Panc1 (cell line): ENCODE data around the gene CMTM6. TPM values are rescaled to one million over a fixed set of nuclear protein-coding genes. Genes with fewer than 3 reads are reported as not detected.

Experiments
- ATAC-seq: fragments of 200-7000 bp; cut with Tn5 transposase; 2 replicates; pipeline ENCODE4 v1.9.1; 2020; ENCODE audit warnings: mild to moderate bottlenecking, moderate library complexity
- BruUV-seq: library from RNA; stranded (reverse); fragments of 400-500 nt; replicated peaks from 2 replicates; lab custom pipeline; 2021; lab: Mats Ljungman, UMichigan
- CTCF ChIA-PET: fragments of 300-600 bp; sonication (Branson Sonifier 250); formaldehyde crosslinking; loops from one replicate; lab custom pipeline; 2022; ENCODE audit warnings: antibody characterized with exemption; lab: Charles Lee
- POLR2A ChIA-PET: fragments of 300-600 bp; sonication (Branson Sonifier 250); formaldehyde crosslinking; loops from one replicate; lab custom pipeline; 2022; ENCODE audit warnings: antibody characterized with exemption; lab: Charles Lee
- DNase-seq: peaks from one replicate; pipeline ENCODE4 v3.0.0-alpha.2; 2010; ENCODE audit warnings: low read depth, low spot score
- H3K27ac ChIP-seq: 2 replicates; pipeline ENCODE4 v1.5.1; 2011; ENCODE audit warnings: mild to moderate bottlenecking, low read length, inconsistent platforms
- H3K27me3 ChIP-seq: fragments of 200-500 bp; sonication (Bioruptor generic); 2 replicates; pipeline ENCODE4 v1.6.0; 2014; ENCODE audit warnings: low read length, inconsistent platforms; ENCODE audit not compliant: control insufficient read depth, insufficient read depth
- H3K36me3 ChIP-seq: fragments of 200-500 bp; sonication (Bioruptor generic); 2 replicates; pipeline ENCODE4 v1.5.1; 2014; ENCODE audit warnings: inconsistent platforms, mild to moderate bottlenecking, low read length, moderate library complexity; ENCODE audit not compliant: control insufficient read depth, insufficient read depth
- H3K4me1 ChIP-seq: 2 replicates; pipeline ENCODE4 v1.5.1; 2011; ENCODE audit warnings: inconsistent platforms, mild to moderate bottlenecking, low read length, moderate library complexity; ENCODE audit not compliant: control insufficient read depth, insufficient read depth
- H3K4me3 ChIP-seq, 2 experiments: 2 replicates each; pipeline ENCODE4 v1.5.1; 2011 to 2012; ENCODE audit warnings: low read depth in 2 of 2, low read length in 2 of 2, mild to moderate bottlenecking in 2 of 2, inconsistent platforms in 1 of 2, moderate library complexity in 1 of 2
- H3K9me3 ChIP-seq: fragments of 200-500 bp; sonication (Bioruptor generic); 2 replicates; pipeline ENCODE4 v1.5.1; 2014; ENCODE audit warnings: low read depth, mild to moderate bottlenecking, inconsistent platforms, low read length, moderate library complexity; ENCODE audit not compliant: control insufficient read depth, insufficient read depth
- CTCF ChIP-seq: fragments of 450-650 bp; IDR thresholded peaks from 2 replicates; pipeline ENCODE4 v1.5.1; 2017; ENCODE audit warnings: mild to moderate bottlenecking
- POLR2AphosphoS5 ChIP-seq: IDR thresholded peaks from 2 replicates; pipeline ENCODE4 v1.6.1; 2012; ENCODE audit warnings: mild to moderate bottlenecking, low read depth, low read length, moderate library complexity
- REST ChIP-seq, 2 experiments: IDR thresholded peaks; 2 replicates each; pipeline ENCODE4 v1.6.1; 2011 to 2012; ENCODE audit warnings: low read depth in 2 of 2, control low read depth in 1 of 2, low read length in 1 of 2, mild to moderate bottlenecking in 1 of 2, moderate library complexity in 1 of 2; ENCODE audit not compliant: insufficient read depth in 1 of 2
- SIN3A ChIP-seq: IDR thresholded peaks from 2 replicates; pipeline ENCODE4 v1.6.1; 2012; ENCODE audit warnings: low read depth, mild to moderate bottlenecking, low read length, moderate library complexity, borderline replicate concordance; ENCODE audit not compliant: insufficient read depth
- TCF7L2 ChIP-seq: IDR thresholded peaks from 2 replicates; pipeline ENCODE4 v1.6.1; 2011; ENCODE audit warnings: mild to moderate bottlenecking, low read depth, low read length, inconsistent platforms
- in situ Hi-C: cut with HindIII; loops from 2 replicates; pipeline ENCODE4 v1.10.0; 2016; ENCODE audit warnings: low sequenced_read_pairs, low pct_unique_long_range_greater_than_20kb
- intact Hi-C: fragments of 100-400 bp; cut with micrococcal nuclease; formaldehyde crosslinking; loops from one replicate; pipeline ENCODE4 v1.10.0; 2022; ENCODE audit not compliant: unreplicated experiment
- total RNA-seq: library from RNA; stranded (reverse); gene quantifications from one replicate; pipeline ENCODE4 v1.2.1, GENCODE V29; 2021; ENCODE audit not compliant: unreplicated experiment

Gene CMTM6
- total RNA-seq, 1 experiment from 2014 or later: 56.4 TPM

- H3K27ac ChIP-seq: no peak overlapping the region
- peaks cover 2% of the 10 kb centered on the region; the same call in 1 of the 2 replicates for H3K36me3 ChIP-seq
- CTCF ChIA-PET: no interaction called here
- in situ Hi-C loops: no loop called here
- TF ChIP-seq REST (IDR thresholded peaks at IDR 0.05; ENCODE audit: insufficient read depth in 1 of 2, low read depth in 2 of 2, low read length in 1 of 2): no peak
- no peak for TF ChIP-seq SIN3A
- no peak for TF ChIP-seq CTCF
- no peak for TF ChIP-seq TCF7L2
- TF ChIP-seq POLR2AphosphoS5: no peak
- no peak for ATAC-seq
- no TSS peak for BruUV-seq
- no peak overlapping the region for H3K4me3 ChIP-seq
- POLR2A ChIA-PET: no interaction called here
- H3K9me3 ChIP-seq: no peaks in the 10 kb centered on the region
- H3K4me1 ChIP-seq: no peaks in the 10 kb centered on the region
- intact Hi-C loops: no loop called here
- no peak for DNase-seq
- no peaks in the 10 kb centered on the region for H3K27me3 ChIP-seq
Observed at GRCh38 chr3:32447865-32448400, 54.7 kb downstream of the CMTM6 start.

GRCh38 chr3:32443478-32443877, 59.2 kb downstream of the CMTM6 start:
- ATAC-seq (no peak), DNase-seq (no peak)
- ChIA-PET CTCF (no interaction called here), POLR2A (no interaction called here)
- no peak overlapping the region for H3K4me3 ChIP-seq
- H3K9me3 ChIP-seq: no peaks in the 10 kb centered on the region
- no peak for TF ChIP-seq SIN3A
- no peak for TF ChIP-seq POLR2AphosphoS5
- TF ChIP-seq CTCF: no peak
- TF ChIP-seq TCF7L2: no peak
- no peak for TF ChIP-seq REST (IDR thresholded peaks at IDR 0.05; ENCODE audit: insufficient read depth in 1 of 2, low read depth in 2 of 2, low read length in 1 of 2)
- BruUV-seq: no TSS peak
- no peak overlapping the region for H3K27ac ChIP-seq
- no peaks in the 10 kb centered on the region; the same call in 1 of the 2 replicates for H3K36me3 ChIP-seq
- no peaks in the 10 kb centered on the region for H3K4me1 ChIP-seq
- in situ Hi-C loops (no loop called here), intact Hi-C loops (no loop called here)
- H3K27me3 ChIP-seq: no peaks in the 10 kb centered on the region
